Stimulated activated CD4-positive, alpha-beta T cell treated with anti-CD3 and anti-CD28 coated beads, TNF-alpha, amount 100 ng/mL, for 4 hours (primary cell): ENCODE data around the gene OTUD3.

Experiments used
- DNase-seq, 3 experiments: peaks; one replicate each; pipeline ENCODE4 v3.0.0-alpha.2; 2020; ENCODE audit warnings: low read depth in 3 of 3

Gene OTUD3

GRCh38 chr1:19954059-19954458 is 71.9 kb downstream of the OTUD3 start:
- no peak for DNase-seq

- DNase-seq = no peak
Measured at GRCh38 chr1:19955534-19956170, 73.5 kb downstream of the OTUD3 start.

DNA sequence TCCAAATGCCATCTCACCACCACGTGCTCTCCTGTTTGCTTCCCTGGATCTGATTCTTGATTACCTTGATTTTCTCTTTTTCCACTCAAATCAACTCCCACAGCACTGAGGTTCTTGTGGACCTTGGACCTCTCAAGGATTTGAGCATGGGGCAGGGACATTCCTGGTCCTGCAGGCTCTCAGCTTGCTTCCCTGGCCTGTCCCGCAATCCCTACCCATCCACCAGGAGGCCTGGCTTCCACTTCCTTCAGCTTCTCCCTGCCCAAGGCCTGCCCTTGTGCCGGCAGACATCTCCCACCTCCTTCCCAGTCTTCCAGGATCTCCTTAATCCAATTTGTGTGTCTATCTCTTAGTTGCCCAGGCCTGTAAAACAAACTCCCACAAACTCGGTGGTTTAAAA is 75.6 kb downstream of the OTUD3 start:
- no peak for DNase-seq

- DNase-seq = no peak
Measured at GRCh38 chr1:19960591-19960990, 78.4 kb downstream of the OTUD3 start.
